A673 (cell line): ENCODE measurements around the gene ZBTB8B. TPM values are rescaled to one million over a fixed set of nuclear protein-coding genes. Genes with fewer than 3 reads are reported as not detected.
A peak's percentile ranks its signal among the peaks of the same experiment; 100 is the strongest.

Experiments
- BruUV-seq: library from RNA; stranded (reverse); fragments of 400-500 nt; replicated peaks from 2 replicates; lab custom pipeline; 2021; lab: Mats Ljungman, UMichigan
- CTCF ChIA-PET: fragments of 300-600 bp; sonication (Branson Sonifier 250); formaldehyde crosslinking; loops from one replicate; lab custom pipeline; 2022; ENCODE audit warnings: antibody characterized with exemption; lab: Charles Lee
- POLR2A ChIA-PET: fragments of 300-600 bp; sonication (Branson Sonifier 250); formaldehyde crosslinking; loops from one replicate; lab custom pipeline; 2022; ENCODE audit warnings: antibody characterized with exemption; ENCODE audit not compliant: low non-redundant PET; lab: Charles Lee
- DNase-seq: peaks from one replicate; pipeline ENCODE4 v3.0.0-alpha.2; 2015; ENCODE audit warnings: low spot score
- H3K27ac ChIP-seq: fragments of 200-600 bp; sonication (generic); 2 replicates; pipeline ENCODE4 v1.5.1; 2016; ENCODE audit warnings: mixed run types, low read depth, mild to moderate bottlenecking, mixed read lengths, antibody characterized with exemption, low read length; ENCODE audit not compliant: poor library complexity, severe bottlenecking
- H3K27me3 ChIP-seq: fragments of 200-600 bp; sonication (generic); replicated peaks from 2 replicates; pipeline ENCODE4 v1.6.1; 2017; ENCODE audit warnings: mixed run types, low read depth, mild to moderate bottlenecking, mixed read lengths, antibody characterized with exemption, low read length; ENCODE audit not compliant: insufficient read depth, poor library complexity
- H3K36me3 ChIP-seq: fragments of 200-600 bp; sonication (generic); 2 replicates; pipeline ENCODE4 v1.6.1; 2016; ENCODE audit warnings: mixed run types, mild to moderate bottlenecking, mixed read lengths, antibody characterized with exemption, low read length; ENCODE audit not compliant: insufficient read depth, poor library complexity, severe bottlenecking
- H3K4me1 ChIP-seq: fragments of 200-600 bp; sonication (generic); 2 replicates; pipeline ENCODE4 v1.6.1; 2017; ENCODE audit warnings: mixed run types, mild to moderate bottlenecking, mixed read lengths, antibody characterized with exemption, low read length; ENCODE audit not compliant: insufficient read depth, poor library complexity, severe bottlenecking
- H3K4me3 ChIP-seq: fragments of 200-600 bp; sonication (generic); 2 replicates; pipeline ENCODE4 v1.5.1; 2016; ENCODE audit warnings: low read depth, mixed run types, mild to moderate bottlenecking, mixed read lengths, low read length; ENCODE audit not compliant: poor library complexity, severe bottlenecking
- H3K9me3 ChIP-seq: fragments of 200-600 bp; sonication (generic); 2 replicates; pipeline ENCODE4 v1.6.1; 2016; ENCODE audit warnings: mixed run types, low read depth, mild to moderate bottlenecking, mixed read lengths, antibody characterized with exemption, low read length; ENCODE audit not compliant: poor library complexity, severe bottlenecking
- CTCF ChIP-seq: fragments of 300-800, 200-600 bp; sonication (generic); conservative IDR thresholded peaks from 2 replicates; pipeline ENCODE4 v1.5.1; 2017; ENCODE audit warnings: low read depth, mild to moderate bottlenecking, antibody characterized with exemption, low read length, moderate library complexity, mixed read lengths
- EZH2 ChIP-seq: fragments of 200-600 bp; sonication (generic); IDR thresholded peaks from 2 replicates; pipeline ENCODE4 v1.6.1; 2017; ENCODE audit warnings: borderline replicate concordance, low read depth, mild to moderate bottlenecking, mixed read lengths, antibody characterized with exemption, low read length; ENCODE audit not compliant: poor library complexity, severe bottlenecking
- intact Hi-C: fragments of 100-400 bp; cut with micrococcal nuclease; formaldehyde crosslinking; loops from one replicate; pipeline ENCODE4 v1.10.0; 2022; ENCODE audit not compliant: unreplicated experiment
- total RNA-seq: library from RNA; stranded (reverse); gene quantifications from 2 replicates; pipeline ENCODE4 v1.2.3, GENCODE V29; 2021

The ZBTB8B gene
- total RNA-seq, 1 experiment from 2014 or later: 0.06 TPM

- Histone ChIP-seq H3K36me3 (no peaks in the 10 kb centered on the region), H3K4me3 (no peak overlapping the region), H3K27me3 (no peaks in the 10 kb centered on the region), H3K27ac (no peak overlapping the region), H3K9me3 (no peaks in the 10 kb centered on the region), H3K4me1 (no peaks in the 10 kb centered on the region)
- ChIA-PET POLR2A (no interaction called here), CTCF (no interaction called here)
- no TSS peak for BruUV-seq
- intact Hi-C loops: no loop called here
- peak; percentile 14 for DNase-seq
- TF ChIP-seq EZH2: no peak
- TF ChIP-seq CTCF: no peak
Observed at GRCh38 chr1:32496127-32496526, 31.3 kb downstream of the ZBTB8B start.

GRCh38 chr1:32498751-32499150, 33.9 kb downstream of the ZBTB8B start:
- H3K27me3 ChIP-seq: no peaks in the 10 kb centered on the region
- H3K36me3 ChIP-seq: no peaks in the 10 kb centered on the region
- no peaks in the 10 kb centered on the region for H3K4me1 ChIP-seq
- DNase-seq: no peak
- H3K9me3 ChIP-seq: no peaks in the 10 kb centered on the region
- POLR2A ChIA-PET: no interaction called here
- no TSS peak for BruUV-seq
- TF ChIP-seq EZH2 (no peak), CTCF (no peak)
- no peak overlapping the region for H3K27ac ChIP-seq
- intact Hi-C loops: no loop called here
- no peak overlapping the region for H3K4me3 ChIP-seq
- CTCF ChIA-PET: no interaction called here

- intact Hi-C loops: no loop called here
- Histone ChIP-seq H3K4me3 (peak overlapping the region; percentile 78), H3K27me3 (no peaks in the 10 kb centered on the region), H3K36me3 (no peaks in the 10 kb centered on the region), H3K9me3 (no peaks in the 10 kb centered on the region), H3K27ac (peak overlapping the region; percentile 89), H3K4me1 (no peaks in the 10 kb centered on the region)
- ChIA-PET CTCF (interaction anchor here (0.6 kb wide), 1 partner anchor 20 kb away, joined by 4 read pairs; no protein-coding TSS in a partner anchor), POLR2A (no interaction called here)
- no TSS peak for BruUV-seq
- TF ChIP-seq EZH2 (no peak), CTCF (no peak)
- DNase-seq: peak; percentile 80
Observed at GRCh38 chr1:32500387-32501209, 35.7 kb downstream of the ZBTB8B start.
